H1 (cell line): ENCODE results near the gene YAP1. TPM values are rescaled to one million over a fixed set of nuclear protein-coding genes. Genes with fewer than 3 reads are reported as not detected.

Experiments
- CTCF ChIA-PET: fragments of 300-600 bp; sonication (Branson Sonifier 250); formaldehyde crosslinking; loops from one replicate; lab custom pipeline; 2021; ENCODE audit not compliant: partially characterized antibody; lab: Charles Lee
- POLR2A ChIA-PET: fragments of 300-600 bp; sonication (Branson Sonifier 250); formaldehyde crosslinking; loops from one replicate; lab custom pipeline; 2021; ENCODE audit warnings: inconsistent platforms; ENCODE audit not compliant: partially characterized antibody; lab: Charles Lee
- DNase-seq, 2 experiments: peaks; one replicate each; pipeline versions ENCODE4 v3.0.0 to v3.0.0-alpha.2; 2010 to 2022; ENCODE audit warnings: low spot score in 2 of 2, low read depth in 1 of 2, mixed read lengths in 1 of 2
- FAIRE-seq: peaks from 2 replicates; lab custom pipeline; 2011; peaks lifted over from hg19 to GRCh38; lab: Jason Lieb, UNC
- H2AFZ ChIP-seq: 2 replicates; pipeline ENCODE4 v1.8.1; 2012; ENCODE audit warnings: low read length, inconsistent platforms
- H2AK5ac ChIP-seq: 2 replicates; pipeline ENCODE4 v1.6.1; 2013; ENCODE audit warnings: low read depth, low read length
- H2BK120ac ChIP-seq: replicated peaks from 2 replicates; pipeline ENCODE3; 2013; ENCODE audit warnings: low read depth, low read length, inconsistent platforms
- H2BK12ac ChIP-seq: 2 replicates; pipeline ENCODE4 v1.6.1; 2013; ENCODE audit warnings: low read depth, low read length
- H2BK15ac ChIP-seq: 2 replicates; pipeline ENCODE4 v1.6.1; 2013; ENCODE audit warnings: low read length
- H2BK20ac ChIP-seq: 2 replicates; pipeline ENCODE4 v1.6.1; 2013; ENCODE audit warnings: low read length
- H2BK5ac ChIP-seq: 2 replicates; pipeline ENCODE4 v1.6.1; 2013; ENCODE audit warnings: low read depth, low read length
- H3K14ac ChIP-seq: 2 replicates; pipeline ENCODE4 v1.6.1; 2013; ENCODE audit warnings: inconsistent platforms; ENCODE audit not compliant: insufficient read length
- H3K18ac ChIP-seq: 2 replicates; pipeline ENCODE4 v1.6.1; 2013; ENCODE audit warnings: low read length; ENCODE audit errors: extremely low read depth
- H3K23ac ChIP-seq: 2 replicates; pipeline ENCODE4 v1.6.1; 2013; ENCODE audit warnings: inconsistent platforms; ENCODE audit not compliant: insufficient read length
- H3K23me2 ChIP-seq: 2 replicates; pipeline ENCODE4 v1.6.1; 2013; ENCODE audit warnings: low read depth, low read length
- H3K27ac ChIP-seq: 2 replicates; pipeline ENCODE4 v1.6.1; 2011; ENCODE audit warnings: low read depth, low read length, inconsistent platforms
- H3K27me3 ChIP-seq, 4 experiments: replicated peaks in 1 of 4; 1 replicate in 1 of 4; 2 replicates in 3 of 4; pipeline versions ENCODE4 v1.6.1 to v1.8.1; 2011 to 2013; ENCODE audit warnings: low read length in 3 of 4, mild to moderate bottlenecking in 3 of 4, inconsistent platforms in 2 of 4, mixed read lengths in 2 of 4, moderate library complexity in 1 of 4; ENCODE audit not compliant: control insufficient read depth in 3 of 4, insufficient read depth in 3 of 4; ENCODE audit errors: extremely low read depth in 1 of 4
- H3K36me3 ChIP-seq, 4 experiments: 2 replicates each; pipeline versions ENCODE4 v1.6.1 to v1.8.1; 2011 to 2013; ENCODE audit warnings: mild to moderate bottlenecking in 4 of 4, low read length in 3 of 4, moderate library complexity in 2 of 4, control low read depth in 1 of 4, inconsistent platforms in 1 of 4; ENCODE audit not compliant: insufficient read depth in 4 of 4, control insufficient read depth in 2 of 4
- H3K4ac ChIP-seq: replicated peaks from 2 replicates; pipeline ENCODE3; 2013; ENCODE audit warnings: low read length, low read depth, mixed read lengths, inconsistent platforms; ENCODE audit not compliant: insufficient read length
- H3K4me1 ChIP-seq, 4 experiments: replicated peaks in 1 of 4; 1 replicate in 1 of 4; 2 replicates in 3 of 4; pipeline versions ENCODE4 v1.6.1 to v1.8.1; 2011 to 2013; ENCODE audit warnings: low read length in 3 of 4, inconsistent platforms in 2 of 4, mixed read lengths in 1 of 4; ENCODE audit not compliant: insufficient read depth in 4 of 4, control insufficient read depth in 3 of 4
- H3K4me2 ChIP-seq, 2 experiments: 2 replicates each; pipeline versions ENCODE4 v1.6.1 to v1.8.1; 2011 to 2013; ENCODE audit warnings: low read depth in 2 of 2, low read length in 2 of 2, control low read depth in 1 of 2, inconsistent platforms in 1 of 2, mild to moderate bottlenecking in 1 of 2; ENCODE audit not compliant: insufficient read depth in 1 of 2
- H3K4me3 ChIP-seq, 4 experiments: fragments of 200-600, 300-600 bp in 1 of 4; sonication (generic), shearing (Covaris generic), sonication (Bioruptor Twin) in 1 of 4; 2 replicates each; pipeline versions ENCODE4 v1.5.1 to v1.8.1; 2011 to 2016; ENCODE audit warnings: low read length in 4 of 4, low read depth in 3 of 4, control low read depth in 2 of 4, inconsistent platforms in 2 of 4, mild to moderate bottlenecking in 2 of 4, mixed read lengths in 1 of 4, moderate library complexity in 1 of 4; ENCODE audit not compliant: insufficient read depth in 2 of 4; ENCODE audit errors: extremely low read depth in 1 of 4
- H3K56ac ChIP-seq: replicated peaks from 2 replicates; pipeline ENCODE3; 2013; ENCODE audit warnings: low read depth, mild to moderate bottlenecking, mixed read lengths, low read length, inconsistent platforms; ENCODE audit not compliant: insufficient read length
- H3K79me1 ChIP-seq: 2 replicates; pipeline ENCODE4 v1.6.1; 2013; ENCODE audit warnings: low read depth, low read length, control low read depth
- H3K79me2 ChIP-seq, 2 experiments: 2 replicates each; pipeline versions ENCODE4 v1.6.1 to v1.8.1; 2012 to 2013; ENCODE audit warnings: low read length in 2 of 2, mild to moderate bottlenecking in 2 of 2, inconsistent platforms in 1 of 2; ENCODE audit not compliant: insufficient read depth in 2 of 2, control insufficient read depth in 1 of 2
- H3K9ac ChIP-seq, 4 experiments: replicated peaks in 1 of 4; 1 replicate in 1 of 4; 2 replicates in 3 of 4; pipeline versions ENCODE4 v1.6.1 to v1.8.1; 2011 to 2013; ENCODE audit warnings: low read depth in 3 of 4, low read length in 3 of 4, control low read depth in 2 of 4, mild to moderate bottlenecking in 2 of 4, moderate library complexity in 2 of 4, inconsistent platforms in 1 of 4; ENCODE audit errors: extremely low read depth in 1 of 4
- H3K9me3 ChIP-seq, 2 experiments: 2 replicates each; pipeline versions ENCODE4 v1.6.1 to v1.8.1; 2012 to 2013; ENCODE audit warnings: mild to moderate bottlenecking in 2 of 2, moderate library complexity in 2 of 2, control low read depth in 1 of 2, inconsistent platforms in 1 of 2, low read depth in 1 of 2, low read length in 1 of 2, mixed read lengths in 1 of 2; ENCODE audit not compliant: insufficient read depth in 2 of 2
- H4K20me1 ChIP-seq, 2 experiments: replicated peaks in 1 of 2; 2 replicates each; pipeline versions ENCODE3 to v1.8.1; 2011 to 2013; ENCODE audit warnings: inconsistent platforms in 2 of 2, low read length in 2 of 2, mild to moderate bottlenecking in 1 of 2; ENCODE audit not compliant: insufficient read depth in 2 of 2, control insufficient read depth in 1 of 2
- H4K5ac ChIP-seq: 2 replicates; pipeline ENCODE4 v1.6.1; 2013; ENCODE audit warnings: low read length, low read depth, mixed read lengths, inconsistent platforms; ENCODE audit not compliant: insufficient read length
- H4K8ac ChIP-seq: 2 replicates; pipeline ENCODE4 v1.8.0; 2013; ENCODE audit warnings: mild to moderate bottlenecking, moderate library complexity, low read length, inconsistent platforms; ENCODE audit not compliant: insufficient read depth; ENCODE audit errors: extremely low read depth
- H4K91ac ChIP-seq: replicated peaks from 2 replicates; pipeline ENCODE3; 2013; ENCODE audit warnings: low read length, mixed read lengths, inconsistent platforms; ENCODE audit not compliant: insufficient read length
- BRCA1 ChIP-seq: IDR thresholded peaks from 2 replicates; pipeline ENCODE4 v1.6.1; 2012; ENCODE audit warnings: low read depth, low read length, improper control_type of control experiment
- KDM4A ChIP-seq: IDR thresholded peaks from one replicate; pipeline ENCODE4 v1.7.1; 2012; ENCODE audit warnings: low read depth, mild to moderate bottlenecking, moderate library complexity, low read length, inconsistent platforms; ENCODE audit not compliant: severe bottlenecking
- PHF8 ChIP-seq: fragments of 200-600 bp; sonication (generic); conservative IDR thresholded peaks from 2 replicates; pipeline ENCODE4 v1.7.1; 2012; ENCODE audit warnings: low read depth, mild to moderate bottlenecking, inconsistent platforms, low read length, moderate library complexity
- WGBS, 2 experiments: shearing (Covaris generic) in 1 of 2; methylation state at CpG; one replicate each; pipeline versions ENCODE4 v1.1.6 to v1.1.7; 2013 to 2015; ENCODE audit warnings: low lambda C conversion rate in 2 of 2, mixed read lengths in 2 of 2, inconsistent platforms in 1 of 2, low coverage in 1 of 2, missing lambda C conversion rate in 1 of 2; ENCODE audit not compliant: insufficient replicate concordance in 2 of 2, insufficient coverage in 1 of 2, insufficient read length in 1 of 2; ENCODE audit errors: extremely low coverage in 1 of 2, missing lambda C conversion rate in 1 of 2; 5-methylcytosine and 5-hydroxymethylcytosine counted together
- polyA plus RNA-seq, 7 experiments: library from polyadenylated mRNA; depleted of rRNA in 3 of 7; stranded (reverse) in 5 of 7; unstranded in 2 of 7; fragments of >200 nt in 5 of 7; fragments of 200-250 nt in 2 of 7; gene quantifications; 1 replicate in 5 of 7; 2 replicates in 1 of 7; 4 replicates in 1 of 7; pipeline versions ENCODE4 v1.2.1 to v1.2.3, GENCODE V29; 2011 to 2013; ENCODE audit warnings: missing spikeins in 2 of 7, mixed read lengths in 2 of 7
- total RNA-seq: library from RNA; stranded (reverse); fragmentation: NEBNext Ultra II Directional; extraction: Animal tissue kit (Norgen Biotek cat#: 25700); gene quantifications from 2 replicates; pipeline ENCODE4 v1.2.1, GENCODE V29; 2021

Gene YAP1
- total and polyA plus RNA-seq, 2 of the 8 experiments (the other 6 are each of a cell fraction or from before 2014, with no cell fraction given), result 62.0 to 108 TPM

DNA sequence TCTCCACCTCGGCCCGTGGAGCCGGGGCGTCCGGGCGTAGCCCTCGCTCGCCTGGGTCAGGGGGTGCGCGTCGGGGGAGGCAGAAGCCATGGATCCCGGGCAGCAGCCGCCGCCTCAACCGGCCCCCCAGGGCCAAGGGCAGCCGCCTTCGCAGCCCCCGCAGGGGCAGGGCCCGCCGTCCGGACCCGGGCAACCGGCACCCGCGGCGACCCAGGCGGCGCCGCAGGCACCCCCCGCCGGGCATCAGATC lies 439 bp downstream of the YAP1 start:
- WGBS, 2 experiments, result 2% methylated on average over 16 of the region's 31 CpGs; no CpG with 5 or more reads in 1 of the 2 experiments

More for the DNA sequence above, 439 bp downstream of the YAP1 start:
- Histone ChIP-seq H3K79me2 (peaks cover 0 to 32% of the 10 kb centered on the region in 2 experiments; a peak in 3 of 4 replicates), H4K20me1 (no peaks in the 10 kb centered on the region), H3K14ac (no peak overlapping the region), H4K5ac (peak overlapping the region; percentile 86), H2BK15ac (no peak overlapping the region), H3K56ac (peak overlapping the region; percentile 96), H2BK120ac (no peak overlapping the region), H3K4me3 (peak overlapping the region; percentile 73 to 99 (median 84)), H3K4me1 (peaks cover 0 to 14% (median 1%) of the 10 kb centered on the region in 4 experiments; a peak in 3 of 7 replicates), H3K27me3 (no peaks in the 10 kb centered on the region), H3K9me3 (no peaks in the 10 kb centered on the region), H2AK5ac (no peak overlapping the region), H4K91ac (peak overlapping the region; percentile 93), H3K4me2 (peak overlapping the region; percentile 74 to 85), H3K4ac (no peak overlapping the region), H3K36me3 (peaks cover 0 to 7% (median 0%) of the 10 kb centered on the region in 4 experiments; a peak in 1 of 8 replicates), H3K18ac (peak overlapping the region; percentile 84; the same call in 1 of the 2 replicates), H2BK5ac (peak overlapping the region; percentile 94), H3K23me2 (peaks cover 5% of the 10 kb centered on the region), H2AFZ (no peak overlapping the region), H3K79me1 (no peaks in the 10 kb centered on the region), H3K9ac (peak overlapping the region; percentile 72 to 98 (median 96)), H4K8ac (peak overlapping the region; percentile 98), H3K27ac (peak overlapping the region; percentile 97), H2BK20ac (no peak overlapping the region), H3K23ac (no peak overlapping the region), H2BK12ac (no peak overlapping the region)
- TF ChIP-seq PHF8 (peak; percentile 48; the same call in 1 of the 2 replicates), BRCA1 (no peak), KDM4A (peak; percentile 43)
- FAIRE-seq (no peak), DNase-seq (no peak)
- CTCF ChIA-PET, result interaction anchor here (0.9 kb wide), 1 partner anchor 15 kb away, joined by 3 read pairs; no protein-coding TSS in a partner anchor
- POLR2A ChIA-PET, result interaction anchor here (0.6 to 1.7 kb wide), 12 partner anchors 8 to 638 kb away, joined by 3 to 7 read pairs (median 4); no protein-coding TSS in a partner anchor
